GM19240 (cell line): Measurements from ENCODE around the gene CNOT9.
"Not testable (repeated sequence)": the region's sequence is repeated elsewhere in the genome, so short reads cannot be mapped to it uniquely, and the experiment has no call there.

Experiments
- DNase-seq: peaks from one replicate; pipeline ENCODE4 v3.0.0; 2011; ENCODE audit warnings: low spot score; ENCODE audit not compliant: insufficient read length

CNOT9 gene

GRCh38 chr2:218568190-218569037 lies at the start of gene CNOT9, which contains the start of gene USP37:
TSS of gene CNOT9 (plus strand) at chr2:218568839. CDS start at chr2:218568955, 116 bp downstream.
TSS of gene USP37 (minus strand) at chr2:218568351. CDS start at chr2:218558653, 9,698 bp downstream.
- peak; percentile 68 for DNase-seq

GRCh38 chr2:218518876-218519275 lies 49.8 kb upstream of the CNOT9 start:
- no peak for DNase-seq

- no peak for DNase-seq
Observed at GRCh38 chr2:218523651-218524050, 45.0 kb upstream of the CNOT9 start.

GRCh38 chr2:218528409-218528808 lies 40.2 kb upstream of the CNOT9 start:
- DNase-seq: not testable (repeated sequence)

GRCh38 chr2:218529990-218530389 lies 38.6 kb upstream of the CNOT9 start:
- no peak for DNase-seq

- no peak for DNase-seq
Observed at GRCh38 chr2:218536804-218537494, 31.7 kb upstream of the CNOT9 start.

GRCh38 chr2:218540015-218540414 lies 28.6 kb upstream of the CNOT9 start:
- DNase-seq: no peak

- no peak for DNase-seq
Observed at GRCh38 chr2:218546012-218546411, 22.6 kb upstream of the CNOT9 start.

GRCh38 chr2:218547511-218547910 lies 21.1 kb upstream of the CNOT9 start:
- DNase-seq: no peak

- no peak for DNase-seq
Observed at GRCh38 chr2:218547978-218548377, 20.7 kb upstream of the CNOT9 start.

GRCh38 chr2:218554225-218554624 lies 14.4 kb upstream of the CNOT9 start:
- DNase-seq: not testable (repeated sequence)

GRCh38 chr2:218555527-218555926 lies 13.1 kb upstream of the CNOT9 start:
- DNase-seq: no peak

GRCh38 chr2:218557941-218558340 lies 10.7 kb upstream of the CNOT9 start:
- DNase-seq: no peak

- no peak for DNase-seq
Observed at GRCh38 chr2:218558986-218559385, 9.7 kb upstream of the CNOT9 start.

GRCh38 chr2:218564056-218564455 lies 4.6 kb upstream of the CNOT9 start:
- no peak for DNase-seq

- no peak for DNase-seq
Observed at GRCh38 chr2:218566296-218566695, 2.3 kb upstream of the CNOT9 start.

GRCh38 chr2:218567797-218568189 lies 846 bp upstream of the CNOT9 start:
- DNase-seq: peak; percentile 5

GRCh38 chr2:218569038-218569431 lies 396 bp downstream of the CNOT9 start:
- no peak for DNase-seq

- no peak for DNase-seq
Observed at GRCh38 chr2:218569661-218570500, 1.2 kb downstream of the CNOT9 start.

GRCh38 chr2:218570850-218571249 lies 2.2 kb downstream of the CNOT9 start:
- no peak for DNase-seq

- DNase-seq: no peak
Observed at GRCh38 chr2:218576854-218577253, 8.2 kb downstream of the CNOT9 start.
